CD4-positive, alpha-beta T cell treated with Interleukin-4 for 1 hour (primary cell): Measurements from ENCODE around the gene CLIC4.
"Not testable (repeated sequence)": the region's sequence is repeated elsewhere in the genome, so short reads cannot be mapped to it uniquely, and the experiment has no call there.

Experiments
- DNase-seq, 2 donors: peaks; one replicate each; pipeline ENCODE4 v3.0.0-alpha.2; 2020 to 2022

The CLIC4 gene

DNA sequence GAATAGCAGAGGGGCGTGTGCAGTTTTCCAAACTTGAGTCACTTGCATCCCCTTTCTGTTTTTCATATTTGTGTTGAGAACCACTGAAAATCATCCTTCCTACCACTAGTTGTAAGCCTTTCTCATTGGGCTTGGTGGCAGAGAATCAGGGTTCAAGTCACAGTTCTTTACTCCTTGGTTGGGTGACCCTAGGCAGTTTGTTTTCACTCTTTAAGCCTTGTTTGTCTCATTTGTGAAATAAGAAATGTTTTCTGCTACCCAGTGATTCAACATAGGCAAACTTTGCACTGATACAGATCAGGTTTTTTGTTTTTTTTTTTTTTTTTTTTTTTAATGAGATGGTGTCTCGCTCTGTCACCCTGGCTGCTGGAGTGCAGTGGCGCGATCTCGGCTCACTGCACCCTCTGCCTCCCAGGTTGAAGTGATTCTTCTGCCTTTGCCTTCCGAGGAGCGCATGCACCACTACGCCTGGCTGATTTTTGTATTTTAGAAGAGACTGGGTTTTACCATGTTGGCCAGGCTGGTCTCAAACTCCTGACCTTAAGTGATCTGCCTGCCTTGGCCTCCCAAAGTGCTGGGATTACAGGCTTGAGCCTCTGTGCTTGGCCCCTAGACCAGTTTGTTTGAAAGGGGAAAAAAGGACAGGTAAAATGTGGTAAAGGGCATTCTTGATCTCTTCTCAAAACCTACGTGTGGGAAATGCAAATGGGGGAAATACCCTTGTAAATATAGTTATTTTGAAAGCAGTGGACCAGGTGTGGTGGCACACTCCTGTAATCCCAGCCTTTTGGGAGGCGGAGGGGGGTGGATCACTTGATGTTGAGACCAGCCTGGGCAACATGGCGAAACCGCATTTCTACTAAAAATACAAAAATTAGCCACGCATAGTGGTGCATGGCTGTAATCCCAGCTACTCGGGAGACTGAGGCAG is 3.2 kb downstream of the CLIC4 start:
- DNase-seq = peak in 1 of 2 donors; percentile 65

- DNase-seq = no peak
Measured at GRCh38 chr1:24749252-24749651, 4.0 kb downstream of the CLIC4 start.

DNA sequence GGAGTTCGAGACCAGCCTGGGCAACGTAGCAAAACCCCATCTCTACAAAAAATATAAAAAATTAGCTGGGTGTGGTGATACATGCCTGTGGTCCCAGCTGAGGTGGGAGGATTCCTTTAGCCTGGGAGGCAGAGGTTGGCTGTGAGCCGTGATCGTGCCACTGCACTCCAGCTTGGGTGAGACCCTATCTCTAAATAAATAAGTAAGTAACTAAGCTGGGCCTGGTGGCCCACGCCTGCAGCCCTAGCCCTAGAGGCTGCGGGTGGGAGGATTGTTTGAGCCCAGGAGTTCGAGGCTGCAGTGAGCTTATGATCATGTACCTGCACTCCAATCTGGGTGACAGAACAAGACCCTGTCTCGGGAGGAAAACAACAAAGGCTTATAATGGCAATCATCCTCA is 4.6 kb downstream of the CLIC4 start:
- no peak for DNase-seq

GRCh38 chr1:24751833-24752232 is 6.6 kb downstream of the CLIC4 start:
- DNase-seq = no peak

GRCh38 chr1:24752305-24752704 is 7.1 kb downstream of the CLIC4 start:
- no peak for DNase-seq

- no peak for DNase-seq
Measured at GRCh38 chr1:24754229-24754628, 9.0 kb downstream of the CLIC4 start.

GRCh38 chr1:24755323-24755722 is 10.1 kb downstream of the CLIC4 start:
- not testable (repeated sequence) for DNase-seq

DNA sequence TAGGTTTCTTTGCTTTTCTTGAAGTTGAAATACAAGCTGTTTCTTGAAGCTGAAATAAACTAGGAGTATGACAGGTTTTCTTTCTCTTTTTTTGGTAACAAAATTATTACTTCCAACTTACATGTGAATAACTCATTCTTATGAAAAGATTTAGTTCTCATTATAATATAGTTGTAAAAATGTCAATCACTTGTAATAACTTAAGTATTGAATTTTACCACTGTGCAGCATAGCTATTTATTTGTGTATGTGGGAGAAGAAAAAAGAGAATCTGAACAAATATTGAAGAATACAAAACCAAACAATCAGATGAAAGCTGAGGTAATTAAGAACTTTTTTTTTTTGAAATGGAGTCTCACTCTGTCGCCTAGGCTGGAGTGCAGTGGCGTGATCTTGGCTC is 11.1 kb downstream of the CLIC4 start:
- DNase-seq = no peak

- DNase-seq = no peak
Measured at GRCh38 chr1:24759492-24759891, 14.2 kb downstream of the CLIC4 start.

DNA sequence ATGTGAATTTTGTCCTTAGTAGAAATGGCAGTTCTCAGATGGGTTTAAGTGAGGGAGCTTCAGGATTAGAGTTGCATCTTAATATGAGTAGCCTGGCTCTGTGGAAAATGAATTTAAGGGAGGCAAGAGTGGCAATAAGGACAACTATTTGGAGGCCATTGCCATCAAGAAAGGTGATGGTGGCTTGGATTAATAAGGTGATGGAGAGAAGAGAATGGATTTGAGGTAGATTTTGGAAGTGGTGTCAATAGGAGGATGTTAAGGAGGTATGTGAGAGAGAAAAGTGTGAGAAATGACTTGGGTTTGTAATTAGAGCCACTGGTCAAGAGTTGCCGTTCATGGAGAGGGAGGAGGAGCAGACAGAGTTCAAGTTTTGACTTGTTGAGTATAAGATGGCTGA is 16.3 kb downstream of the CLIC4 start:
- DNase-seq = no peak

DNA sequence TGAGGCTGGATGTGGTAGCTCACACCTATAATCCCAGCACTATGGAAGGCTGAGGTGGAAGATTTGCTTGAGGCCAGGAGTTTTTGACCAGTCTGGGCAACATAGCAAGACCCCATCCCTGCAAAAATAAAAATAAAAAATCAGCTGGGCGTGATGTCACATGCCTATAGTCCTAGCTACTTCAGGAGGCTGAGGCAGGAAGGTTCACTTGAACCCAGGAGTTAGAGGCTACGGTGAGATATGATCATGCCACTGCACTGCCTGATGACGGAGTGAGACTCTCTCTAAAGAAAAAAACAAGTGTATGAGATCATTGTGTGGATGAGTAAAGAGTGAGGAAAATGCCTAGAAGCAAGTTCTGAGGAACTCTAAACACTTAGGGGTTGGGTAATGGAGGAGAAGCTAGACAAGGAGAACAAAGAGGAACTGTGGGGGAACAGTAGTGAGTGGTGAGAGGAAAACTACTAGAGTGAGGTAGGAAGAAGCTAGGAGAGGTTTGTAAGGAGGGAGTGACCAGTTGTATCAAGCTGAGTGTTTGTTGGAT is 17.0 kb downstream of the CLIC4 start:
- no peak for DNase-seq

- DNase-seq = no peak
Measured at GRCh38 chr1:24763671-24764070, 18.4 kb downstream of the CLIC4 start.

- DNase-seq = no peak
Measured at GRCh38 chr1:24764439-24764838, 19.2 kb downstream of the CLIC4 start.

DNA sequence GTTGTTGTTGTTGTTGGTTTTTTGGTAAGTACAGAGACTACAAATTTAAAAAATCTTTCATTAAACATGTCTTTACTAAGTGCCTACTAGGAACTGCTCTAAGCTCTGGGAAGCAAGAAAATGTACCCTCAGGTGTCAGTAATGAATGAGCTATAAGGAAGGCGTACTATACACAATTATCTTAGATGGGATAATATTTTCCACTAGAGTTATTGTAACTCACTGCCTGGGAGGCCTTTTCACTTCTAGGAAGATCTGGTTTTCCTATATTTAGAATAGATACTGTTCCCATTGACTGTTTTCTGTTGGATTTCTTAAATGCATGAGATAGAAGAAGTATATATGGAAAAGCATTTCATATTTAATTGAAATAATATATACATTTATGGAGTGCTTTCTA is 19.6 kb downstream of the CLIC4 start:
- DNase-seq = no peak

DNA sequence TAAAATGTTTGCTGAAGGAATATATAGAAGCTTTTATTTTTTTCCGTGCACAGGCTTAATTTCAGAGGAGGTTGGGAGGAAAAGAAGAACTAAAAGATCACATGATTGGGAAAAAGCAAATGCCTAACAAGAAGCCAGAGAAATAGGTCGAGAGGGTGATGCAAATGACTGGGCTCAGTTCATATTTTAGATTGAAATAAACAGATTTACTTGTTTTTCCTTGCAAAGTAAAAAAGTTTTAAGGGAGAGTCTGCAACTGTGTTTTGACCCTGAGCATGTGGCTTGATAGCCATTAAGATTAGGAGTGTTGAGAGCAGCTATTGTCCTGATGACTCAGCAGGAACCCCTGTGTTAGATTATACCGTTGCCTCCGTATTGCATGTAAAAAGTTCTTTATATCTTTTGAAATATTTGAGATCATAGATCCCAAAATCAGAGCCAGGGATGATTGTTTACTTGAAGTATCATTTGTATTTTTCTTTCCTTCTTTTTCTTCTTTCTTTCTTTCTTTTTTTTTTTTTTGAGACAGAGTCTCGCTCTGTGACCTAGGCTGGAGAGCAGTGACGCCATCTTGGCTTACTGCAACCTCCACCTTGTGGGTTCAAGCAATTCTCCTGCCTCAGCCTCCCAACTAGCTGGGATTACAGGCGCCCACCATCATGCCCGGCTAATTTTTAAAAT is 20.2 kb downstream of the CLIC4 start:
- DNase-seq = no peak

DNA sequence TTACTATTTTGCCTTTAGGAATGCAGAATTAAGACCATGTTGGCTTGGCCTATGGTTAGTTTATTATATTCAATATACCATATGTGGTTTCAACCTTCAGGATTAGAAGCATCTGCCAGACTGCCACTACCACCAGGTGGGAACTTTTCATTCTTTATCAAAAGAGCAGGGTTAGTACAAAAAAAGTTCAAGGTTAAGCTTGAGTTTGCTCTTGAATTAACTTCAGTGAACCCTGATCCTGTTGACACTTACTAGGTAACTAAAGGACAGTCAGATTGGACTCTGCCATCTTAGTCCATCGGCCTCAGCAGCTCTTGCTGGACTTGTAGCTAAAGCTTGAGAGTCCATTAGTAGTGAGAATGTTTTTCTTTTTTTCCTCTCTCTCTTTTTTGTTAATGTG is 22.1 kb downstream of the CLIC4 start:
- DNase-seq = no peak

DNA sequence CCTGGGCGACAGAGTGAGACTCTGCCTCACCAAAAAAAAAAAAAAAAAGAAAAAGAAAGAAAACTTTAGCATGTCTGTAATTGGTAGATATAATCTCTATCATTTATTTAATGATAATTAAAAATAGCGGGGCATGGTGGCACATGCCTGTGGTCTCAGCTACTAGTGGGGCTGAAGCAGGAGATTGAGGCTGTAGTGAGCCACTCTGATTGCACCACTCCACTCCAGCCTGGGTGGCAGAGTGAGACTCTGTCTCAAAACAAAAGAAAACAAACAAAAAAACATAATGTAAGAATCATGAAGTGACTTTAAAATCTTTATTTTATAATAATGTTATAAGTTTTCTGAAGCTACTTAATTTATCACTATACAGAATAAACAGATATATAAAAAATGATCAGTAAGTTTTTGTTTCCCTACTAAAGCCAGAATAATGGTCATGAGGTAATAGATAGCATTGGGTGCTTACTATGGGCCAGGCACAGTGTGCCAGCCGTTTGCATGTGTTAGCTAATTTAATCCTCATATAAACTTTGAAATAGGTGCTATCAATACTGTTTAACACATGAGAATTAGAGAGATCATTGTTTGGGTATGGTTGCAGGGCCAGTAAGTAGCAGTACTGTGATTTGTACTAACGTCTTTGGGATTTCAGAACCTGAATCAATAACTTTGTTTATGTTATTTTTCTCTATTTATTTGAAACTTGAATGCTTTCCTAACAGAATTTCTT is 23.8 kb downstream of the CLIC4 start:
- DNase-seq = no peak

GRCh38 chr1:24769656-24770651 is 24.7 kb downstream of the CLIC4 start:
- DNase-seq = no peak

- no peak for DNase-seq
Measured at GRCh38 chr1:24770881-24771280, 25.6 kb downstream of the CLIC4 start.

- DNase-seq = no peak
Measured at GRCh38 chr1:24771574-24771973, 26.3 kb downstream of the CLIC4 start.

DNA sequence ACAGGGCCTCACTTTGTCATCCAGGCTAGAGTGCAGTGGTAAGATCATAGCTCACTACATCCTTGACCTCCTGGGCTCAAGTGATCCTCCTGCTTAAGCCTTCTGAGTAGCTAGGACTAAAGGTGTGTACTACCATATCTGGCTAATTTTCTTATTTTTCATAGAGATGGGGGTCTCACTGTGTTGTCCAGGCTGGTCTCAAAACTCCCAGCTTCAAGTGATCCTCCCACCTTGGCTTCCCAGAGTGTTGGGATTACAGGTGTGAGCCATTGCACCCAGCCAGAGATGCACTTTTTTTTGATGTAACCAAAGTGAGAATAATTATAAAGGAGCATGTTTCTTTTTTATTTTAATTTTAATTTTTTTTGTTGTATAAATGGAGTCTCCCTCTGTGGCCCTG is 28.4 kb downstream of the CLIC4 start:
- no peak for DNase-seq

- no peak for DNase-seq
Measured at GRCh38 chr1:24775348-24775747, 30.1 kb downstream of the CLIC4 start.
